ENCODE measurements around the gene NFIB. TPM values are rescaled to one million over a fixed set of nuclear protein-coding genes. Genes with fewer than 3 reads are reported as not detected.

The NFIB gene
- total RNA-seq, 1 experiment from 2014 or later = 0.61 TPM

GRCh38 chr9:14283276-14283675 lies 30.7 kb downstream of the NFIB start:
- Histone ChIP-seq H3K4me1 (peaks cover 11% of the 10 kb centered on the region; the same call in 1 of the 2 replicates), H3K4me3 (ENCODE audit: low read depth, low read length) (no peak overlapping the region), H3K27me3 (replicated peaks; ENCODE audit: control insufficient read depth, insufficient read depth, low read length) (no peaks in the 10 kb centered on the region), H3K9me3 (no peaks in the 10 kb centered on the region), H3K36me3 (ENCODE audit: control insufficient read depth, insufficient read depth, low read length) (no peaks in the 10 kb centered on the region)
- Mint-ChIP-seq H3K9me3 (ENCODE audit: unreplicated experiment) (no peaks in the 10 kb centered on the region), H3K4me1 (ENCODE audit: low read depth, unreplicated experiment) (peaks cover 8% of the 10 kb centered on the region), H3K36me3 (ENCODE audit: insufficient read depth, unreplicated experiment) (no peaks in the 10 kb centered on the region), H3K27ac (ENCODE audit: unreplicated experiment) (no peak overlapping the region), H3K4me3 (ENCODE audit: unreplicated experiment) (no peak overlapping the region), H3K27me3 (ENCODE audit: insufficient read depth, unreplicated experiment) (no peaks in the 10 kb centered on the region)
- ChIA-PET CTCF (no interaction called here), POLR2A (no interaction called here)
- no TSS peak for BruUV-seq (replicated peaks)
- no peak for TF ChIP-seq CTCF (IDR thresholded peaks at IDR 0.05; ENCODE audit: insufficient read depth in 1 of 2, low read depth in 1 of 2, low read length in 1 of 2, severe bottlenecking in 1 of 2, unreplicated experiment in 1 of 2)
- intact Hi-C loops (cut with micrococcal nuclease; ENCODE audit: unreplicated experiment) = loop anchor here (2.0 kb wide), 1 partner anchor 32 kb away; no protein-coding TSS in a partner anchor
- peak in 1 of 2 experiments; percentile 1 for DNase-seq

DNA sequence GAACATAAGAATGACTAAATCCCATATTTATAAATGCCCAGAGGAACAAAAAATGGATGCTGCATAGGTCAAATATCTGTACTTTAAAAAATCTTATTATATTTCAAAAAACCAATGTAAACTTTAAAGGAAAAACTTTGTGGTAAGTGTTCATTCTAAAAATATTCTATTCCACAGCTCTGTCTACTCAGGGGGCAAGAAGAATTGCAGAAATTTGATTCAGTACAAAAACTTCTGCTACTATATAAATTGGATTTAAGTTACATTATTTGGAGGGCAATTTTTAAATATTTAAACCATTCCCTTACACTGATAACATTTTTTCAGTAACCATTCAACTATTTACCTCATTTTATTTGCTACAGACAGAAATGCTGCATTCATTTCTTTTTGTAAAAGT lies 32.1 kb downstream of the NFIB start:
- Histone ChIP-seq H3K36me3 (ENCODE audit: control insufficient read depth, insufficient read depth, low read length) (no peaks in the 10 kb centered on the region), H3K4me1 (peaks cover 11% of the 10 kb centered on the region; the same call in 1 of the 2 replicates), H3K4me3 (ENCODE audit: low read depth, low read length) (no peak overlapping the region), H3K27me3 (replicated peaks; ENCODE audit: control insufficient read depth, insufficient read depth, low read length) (no peaks in the 10 kb centered on the region), H3K9me3 (no peaks in the 10 kb centered on the region)
- no peak overlapping the region for H3K27ac Mint-ChIP-seq (ENCODE audit: unreplicated experiment)
- CTCF ChIA-PET = no interaction called here
- H3K4me3 Mint-ChIP-seq (ENCODE audit: unreplicated experiment) = no peak overlapping the region
- BruUV-seq (replicated peaks) = no TSS peak
- no peaks in the 10 kb centered on the region for H3K36me3 Mint-ChIP-seq (ENCODE audit: insufficient read depth, unreplicated experiment)
- TF ChIP-seq CTCF (IDR thresholded peaks at IDR 0.05; ENCODE audit: insufficient read depth in 1 of 2, low read depth in 1 of 2, low read length in 1 of 2, severe bottlenecking in 1 of 2, unreplicated experiment in 1 of 2) = no peak
- DNase-seq = no peak
- no peaks in the 10 kb centered on the region for H3K9me3 Mint-ChIP-seq (ENCODE audit: unreplicated experiment)
- peaks cover 8% of the 10 kb centered on the region for H3K4me1 Mint-ChIP-seq (ENCODE audit: low read depth, unreplicated experiment)
- POLR2A ChIA-PET = no interaction called here
- intact Hi-C loops (cut with micrococcal nuclease; ENCODE audit: unreplicated experiment) = loop anchor here (2.0 kb wide), 1 partner anchor 31 kb away; no protein-coding TSS in a partner anchor
- H3K27me3 Mint-ChIP-seq (ENCODE audit: insufficient read depth, unreplicated experiment) = no peaks in the 10 kb centered on the region

DNA sequence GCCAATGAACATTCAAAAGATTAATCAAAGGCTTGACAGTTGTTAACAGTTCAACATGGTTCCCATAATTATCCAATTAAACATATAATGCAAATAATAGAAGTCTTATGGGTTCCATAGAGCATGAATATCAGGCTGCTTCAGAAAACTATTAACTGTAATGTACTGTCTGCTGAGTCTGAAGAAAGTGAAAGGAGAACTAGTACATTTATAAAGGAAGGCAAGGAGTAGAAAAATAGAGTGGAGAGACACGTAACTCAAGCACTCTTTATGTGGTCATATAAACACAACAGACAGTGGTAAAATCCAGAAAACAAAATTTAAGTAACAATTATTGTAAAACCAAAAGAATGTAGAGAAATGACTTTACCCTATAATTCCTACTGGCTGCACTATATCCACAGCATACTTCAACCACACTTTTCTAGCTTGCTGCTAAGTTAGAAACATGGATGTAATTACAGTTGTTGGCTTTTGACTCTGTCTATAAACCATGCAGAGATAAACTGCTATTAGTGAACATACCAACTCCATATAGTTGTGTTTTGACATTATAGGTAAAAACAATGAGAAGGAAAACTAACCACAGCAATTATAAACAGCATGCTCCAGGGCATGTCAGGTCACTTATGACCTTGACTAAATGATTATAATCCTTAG lies 32.7 kb downstream of the NFIB start:
- no peak for DNase-seq
- Histone ChIP-seq H3K36me3 (ENCODE audit: control insufficient read depth, insufficient read depth, low read length) (no peaks in the 10 kb centered on the region), H3K4me1 (peaks cover 11% of the 10 kb centered on the region; the same call in 1 of the 2 replicates), H3K27me3 (replicated peaks; ENCODE audit: control insufficient read depth, insufficient read depth, low read length) (no peaks in the 10 kb centered on the region), H3K9me3 (no peaks in the 10 kb centered on the region), H3K4me3 (ENCODE audit: low read depth, low read length) (no peak overlapping the region)
- ChIA-PET CTCF (no interaction called here), POLR2A (no interaction called here)
- Mint-ChIP-seq H3K4me1 (ENCODE audit: low read depth, unreplicated experiment) (peaks cover 8% of the 10 kb centered on the region), H3K27me3 (ENCODE audit: insufficient read depth, unreplicated experiment) (no peaks in the 10 kb centered on the region), H3K4me3 (ENCODE audit: unreplicated experiment) (no peak overlapping the region), H3K9me3 (ENCODE audit: unreplicated experiment) (no peaks in the 10 kb centered on the region), H3K36me3 (ENCODE audit: insufficient read depth, unreplicated experiment) (no peaks in the 10 kb centered on the region), H3K27ac (ENCODE audit: unreplicated experiment) (no peak overlapping the region)
- TF ChIP-seq CTCF (IDR thresholded peaks at IDR 0.05; ENCODE audit: insufficient read depth in 1 of 2, low read depth in 1 of 2, low read length in 1 of 2, severe bottlenecking in 1 of 2, unreplicated experiment in 1 of 2) = no peak
- BruUV-seq (replicated peaks) = no TSS peak
- intact Hi-C loops (cut with micrococcal nuclease; ENCODE audit: unreplicated experiment) = no loop called here
